Small intestine (tissue), 7 donors: ENCODE data around the gene PRKCB. TPM values are rescaled to one million over a fixed set of nuclear protein-coding genes. Genes with fewer than 3 reads are reported as not detected.

Experiments
- DNase-seq, 2 donors: peaks; one replicate each; pipeline versions ENCODE4 v3.0.0 to v3.0.0-alpha.2; 2013
- FAIRE-seq: peaks from 2 replicates; lab custom pipeline; 2012; peaks lifted over from hg19 to GRCh38; lab: Jason Lieb, UNC
- H3K27ac ChIP-seq, 3 donors: one replicate each; pipeline ENCODE4 v1.5.1; 2013; ENCODE audit warnings: low read length in 2 of 3, mild to moderate bottlenecking in 2 of 3, control low read depth in 1 of 3, inconsistent platforms in 1 of 3, low read depth in 1 of 3, moderate library complexity in 1 of 3
- H3K27me3 ChIP-seq, 3 donors: one replicate each; pipeline ENCODE4 v1.6.1; 2013; ENCODE audit warnings: low read length in 3 of 3, inconsistent platforms in 1 of 3; ENCODE audit not compliant: control insufficient read depth in 3 of 3, insufficient read depth in 3 of 3
- H3K36me3 ChIP-seq, 3 donors: one replicate each; pipeline ENCODE4 v1.6.1; 2013; ENCODE audit warnings: low read length in 3 of 3, inconsistent platforms in 1 of 3, low read depth in 1 of 3, mild to moderate bottlenecking in 1 of 3, moderate library complexity in 1 of 3; ENCODE audit not compliant: control insufficient read depth in 3 of 3, insufficient read depth in 2 of 3
- H3K4me1 ChIP-seq, 3 donors: one replicate each; pipeline ENCODE4 v1.6.1; 2013; ENCODE audit warnings: low read length in 2 of 3, inconsistent platforms in 1 of 3, low read depth in 1 of 3, mild to moderate bottlenecking in 1 of 3, moderate library complexity in 1 of 3; ENCODE audit not compliant: control insufficient read depth in 3 of 3, insufficient read depth in 2 of 3
- H3K4me3 ChIP-seq, 3 donors: one replicate each; pipeline ENCODE4 v1.5.1; 2013; ENCODE audit warnings: low read length in 3 of 3, control low read depth in 1 of 3, inconsistent platforms in 1 of 3, low read depth in 1 of 3, mild to moderate bottlenecking in 1 of 3, moderate library complexity in 1 of 3
- H3K9me3 ChIP-seq, 2 donors: one replicate each; pipeline ENCODE4 v1.6.1; 2013; ENCODE audit warnings: low read depth in 1 of 2, low read length in 1 of 2; ENCODE audit not compliant: control insufficient read depth in 2 of 2, insufficient read depth in 1 of 2
- WGBS, 3 donors: extraction: QIAGEN DNeasy Blood & Tissue Kit; methylation state at CpG; one replicate each; pipeline ENCODE4 v1.1.7; 2013; 5-methylcytosine and 5-hydroxymethylcytosine counted together
- polyA plus RNA-seq, 4 donors: library from polyadenylated mRNA; stranded (reverse) in 3 of 4; unstranded in 1 of 4; fragments of 200-250 nt in 3 of 4; fragments of 120-200 nt in 1 of 4; gene quantifications; one replicate each; pipeline versions ENCODE4 v1.2.1 to v1.2.3, GENCODE V29; 2013
- donor health status: healthy with polysubstance abuse.
- donor health status: control.
- donor health status: control.
- donor health status: Bipolar disorder and iron deficiency.
- donor health status: healthy.

PRKCB gene
- polyA plus RNA-seq, 4 donors: 2.3 to 5.1 (median 2.8) TPM

- Histone ChIP-seq H3K9me3 (no peaks in the 10 kb centered on the region), H3K27me3 (peaks cover 0 to 4% (median 0%) of the 10 kb centered on the region in 3 donors), H3K36me3 (no peaks in the 10 kb centered on the region), H3K27ac (no peak overlapping the region), H3K4me1 (no peaks in the 10 kb centered on the region), H3K4me3 (no peak overlapping the region)
- FAIRE-seq (no peak), DNase-seq (no peak)
Observed at GRCh38 chr16:23940111-23940510, 104.3 kb downstream of the PRKCB start.

GRCh38 chr16:23941025-23941424 is 105.2 kb downstream of the PRKCB start:
- H3K27me3 ChIP-seq: peaks cover 0 to 4% (median 0%) of the 10 kb centered on the region in 3 donors
- H3K4me3 ChIP-seq: no peak overlapping the region
- H3K9me3 ChIP-seq: no peaks in the 10 kb centered on the region
- FAIRE-seq: no peak
- DNase-seq: no peak
- WGBS, 3 donors: 20 to 56% (median 47%) methylated on average over 1 of the region's 1 CpG
- no peaks in the 10 kb centered on the region for H3K36me3 ChIP-seq
- H3K4me1 ChIP-seq: no peaks in the 10 kb centered on the region
- H3K27ac ChIP-seq: no peak overlapping the region

- 71 to 84% (median 83%) methylated on average over 5 of the region's 5 CpGs for WGBS, 3 donors
- peaks cover 0 to 4% (median 0%) of the 10 kb centered on the region in 3 donors for H3K27me3 ChIP-seq
- no peak for FAIRE-seq
Observed at GRCh38 chr16:23941963-23942564, 106.3 kb downstream of the PRKCB start.

DNA sequence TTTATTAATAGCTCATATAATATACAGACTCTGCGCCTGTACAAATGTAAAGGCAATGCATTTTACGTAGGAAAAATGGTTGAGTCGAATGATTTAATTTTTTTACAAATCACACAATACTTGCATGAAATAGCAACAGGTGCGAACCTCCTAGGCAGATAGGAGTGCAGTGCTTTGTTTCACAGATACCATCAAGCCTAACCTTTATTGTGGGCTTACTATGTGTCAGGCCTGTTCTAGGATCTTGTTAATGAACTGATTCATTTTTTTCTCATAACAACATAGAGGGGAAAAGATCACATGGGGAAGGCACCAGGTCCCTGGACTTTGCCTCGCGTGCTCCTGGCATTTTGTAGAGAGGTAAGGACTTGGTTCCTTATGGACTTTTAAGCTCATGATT is 107.8 kb downstream of the PRKCB start:
- 76 to 97% (median 82%) methylated on average over 6 of the region's 6 CpGs for WGBS, 3 donors
- FAIRE-seq (no peak), DNase-seq (no peak)
- Histone ChIP-seq H3K9me3 (no peaks in the 10 kb centered on the region), H3K4me1 (no peaks in the 10 kb centered on the region), H3K36me3 (no peaks in the 10 kb centered on the region), H3K27me3 (no peaks in the 10 kb centered on the region), H3K4me3 (no peak overlapping the region), H3K27ac (no peak overlapping the region)

More at GRCh38 chr16:23941963-23942564, 106.3 kb downstream of the PRKCB start:
- no peak for DNase-seq
- Histone ChIP-seq H3K9me3 (no peaks in the 10 kb centered on the region), H3K27ac (no peak overlapping the region), H3K4me3 (no peak overlapping the region), H3K36me3 (no peaks in the 10 kb centered on the region), H3K4me1 (no peaks in the 10 kb centered on the region)

- no peak for FAIRE-seq
- 86 to 92% (median 90%) methylated on average over 1 of the region's 1 CpG for WGBS, 3 donors
- no peak for DNase-seq
Observed at GRCh38 chr16:23944381-23944780, 108.6 kb downstream of the PRKCB start.

GRCh38 chr16:23945243-23945642 is 109.5 kb downstream of the PRKCB start:
- no peak overlapping the region for H3K27ac ChIP-seq
- DNase-seq (no peak), FAIRE-seq (no peak)
- 78 to 92% (median 79%) methylated on average over 4 of the region's 4 CpGs for WGBS, 3 donors
- no peak overlapping the region for H3K4me3 ChIP-seq
- H3K4me1 ChIP-seq: no peaks in the 10 kb centered on the region
- no peaks in the 10 kb centered on the region for H3K36me3 ChIP-seq
- H3K27me3 ChIP-seq: no peaks in the 10 kb centered on the region
- no peaks in the 10 kb centered on the region for H3K9me3 ChIP-seq

More at GRCh38 chr16:23944381-23944780, 108.6 kb downstream of the PRKCB start:
- Histone ChIP-seq H3K27me3 (no peaks in the 10 kb centered on the region), H3K4me3 (no peak overlapping the region), H3K36me3 (no peaks in the 10 kb centered on the region), H3K4me1 (no peaks in the 10 kb centered on the region), H3K9me3 (no peaks in the 10 kb centered on the region), H3K27ac (no peak overlapping the region)

- H3K4me3 ChIP-seq: no peak overlapping the region
- DNase-seq: no peak
- no peak overlapping the region for H3K27ac ChIP-seq
- no peaks in the 10 kb centered on the region for H3K9me3 ChIP-seq
- H3K36me3 ChIP-seq: no peaks in the 10 kb centered on the region
- WGBS, 3 donors: 89 to 97% (median 92%) methylated on average over 3 to 4 of the region's 4 CpGs
- FAIRE-seq: no peak
- no peaks in the 10 kb centered on the region for H3K4me1 ChIP-seq
- no peaks in the 10 kb centered on the region for H3K27me3 ChIP-seq
Observed at GRCh38 chr16:23947838-23948237, 112.1 kb downstream of the PRKCB start.

DNA sequence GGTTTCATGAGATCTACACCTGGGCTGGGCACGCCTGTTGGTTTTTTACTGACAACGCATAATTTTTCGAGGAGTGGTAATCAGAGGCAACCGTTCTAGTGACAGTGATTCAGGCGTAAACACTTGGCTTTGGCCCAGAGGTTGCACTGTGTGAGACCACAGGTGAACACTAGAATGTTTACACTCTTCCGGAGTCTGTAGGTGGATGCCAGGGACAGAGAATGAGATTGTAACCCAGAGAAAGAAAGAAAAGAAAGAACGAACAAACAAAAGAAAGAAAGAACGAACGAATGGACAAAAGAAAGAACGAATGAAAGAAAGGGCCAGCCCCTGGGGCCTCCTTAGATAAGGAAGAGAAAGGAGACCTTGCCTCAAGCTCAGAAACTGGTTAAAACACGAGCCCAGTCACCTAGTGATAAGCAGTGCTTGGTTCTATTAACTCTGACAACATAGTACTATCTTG is 113.2 kb downstream of the PRKCB start:
- peak overlapping the region in 1 of 3 donors; percentile 33 for H3K27ac ChIP-seq
- peak in 1 of 2 donors; percentile 50 for DNase-seq
- 24 to 53% (median 31%) methylated on average over 11 of the region's 11 CpGs for WGBS, 3 donors
- FAIRE-seq: no peak
- no peaks in the 10 kb centered on the region for H3K4me1 ChIP-seq
- H3K4me3 ChIP-seq: no peak overlapping the region
- H3K9me3 ChIP-seq: no peaks in the 10 kb centered on the region
- no peaks in the 10 kb centered on the region for H3K36me3 ChIP-seq
- H3K27me3 ChIP-seq: no peaks in the 10 kb centered on the region
